Lung (tissue), 12 donors: ENCODE results near the gene DAZAP1. TPM values are rescaled to one million over a fixed set of nuclear protein-coding genes. Genes with fewer than 3 reads are reported as not detected.

Source experiments
- ATAC-seq: fragments of 200-7000 bp; cut with Tn5 transposase; one replicate; pipeline ENCODE4 v1.9.1; 2020; ENCODE audit warnings: moderate number of reproducible peaks; ENCODE audit not compliant: insufficient read depth, low FRiP score
- DNase-seq, 3 donors: peaks; one replicate each; pipeline ENCODE4 v3.0.0-alpha.2; 2013 to 2017
- H3K27ac ChIP-seq, 2 donors: one replicate each; pipeline ENCODE4 v1.5.1; 2013; ENCODE audit warnings: mild to moderate bottlenecking in 2 of 2, moderate library complexity in 2 of 2, control low read depth in 1 of 2, inconsistent platforms in 1 of 2, low read depth in 1 of 2, low read length in 1 of 2
- H3K27me3 ChIP-seq, 3 donors: one replicate each; pipeline ENCODE4 v1.5.1; 2013; ENCODE audit warnings: low read length in 2 of 3; ENCODE audit not compliant: control insufficient read depth in 3 of 3, insufficient read depth in 3 of 3
- H3K36me3 ChIP-seq, 4 donors: one replicate each; pipeline ENCODE4 v1.5.1; 2013; ENCODE audit warnings: low read length in 4 of 4, mild to moderate bottlenecking in 1 of 4, moderate library complexity in 1 of 4; ENCODE audit not compliant: control insufficient read depth in 4 of 4, insufficient read depth in 4 of 4
- H3K4me1 ChIP-seq, 5 donors: one replicate each; pipeline ENCODE4 v1.5.1; 2013; ENCODE audit warnings: low read length in 5 of 5, mild to moderate bottlenecking in 2 of 5, moderate library complexity in 1 of 5; ENCODE audit not compliant: control insufficient read depth in 5 of 5, insufficient read depth in 5 of 5
- H3K4me3 ChIP-seq: one replicate; pipeline ENCODE4 v1.5.1; 2013; ENCODE audit warnings: mild to moderate bottlenecking, control low read depth, moderate library complexity
- H3K9ac ChIP-seq, 2 donors: one replicate each; pipeline ENCODE4 v1.5.1; 2013; ENCODE audit warnings: low read length in 2 of 2, control low read depth in 1 of 2; ENCODE audit not compliant: insufficient read depth in 1 of 2
- H3K9me3 ChIP-seq, 4 donors: one replicate each; pipeline ENCODE4 v1.5.1; 2013; ENCODE audit warnings: low read length in 3 of 4, mild to moderate bottlenecking in 1 of 4, moderate library complexity in 1 of 4; ENCODE audit not compliant: control insufficient read depth in 4 of 4, insufficient read depth in 3 of 4
- WGBS, 2 donors: extraction: QIAGEN DNeasy Blood & Tissue Kit; methylation state at CpG; one replicate each; pipeline ENCODE4 v1.1.7; 2013; 5-methylcytosine and 5-hydroxymethylcytosine counted together
- polyA plus RNA-seq, 2 donors: library from polyadenylated mRNA; stranded (reverse); fragments of 200-250 nt; gene quantifications; one replicate each; pipeline ENCODE4 v1.2.1, GENCODE V29; 2013
- total RNA-seq, 2 donors: library from RNA; depleted of rRNA in 1 of 2; stranded (reverse); fragments of >200 nt in 1 of 2; gene quantifications; one replicate each; pipeline ENCODE4 v1.2.1, GENCODE V29; 2014 to 2021
- TF ChIP-seq, protein P1 (sequence below): IDR thresholded peaks from 2 replicates; pipeline ENCODE4 v1.5.1; 2012; ENCODE audit warnings: mild to moderate bottlenecking; ENCODE audit errors: control extremely low read depth, extremely low read depth
- donor health status: control.
- donor health status: control.
- donor health status: Bipolar disorder and iron deficiency.
- donor health status: healthy.
- donor health status: DM: yes; HTN: yes; CAD: no.

Gene DAZAP1
- total and polyA plus RNA-seq, 4 donors, result 61.4 to 125 (median 80.1) TPM

DNA sequence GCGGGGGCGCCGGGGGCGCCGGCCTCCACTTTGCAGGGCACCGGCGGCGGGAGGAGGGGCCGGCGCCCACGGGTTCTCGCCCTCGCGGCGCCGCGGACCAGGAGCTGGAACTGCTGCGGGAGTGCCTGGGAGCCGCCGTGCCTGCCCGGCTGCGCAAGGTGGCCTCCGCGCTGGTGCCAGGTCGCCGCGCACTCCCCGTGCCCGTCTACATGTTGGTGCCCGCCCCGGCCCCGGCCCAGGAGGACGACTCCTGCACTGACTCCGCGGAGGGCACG lies 59.8 kb downstream of the DAZAP1 start:
- DNase-seq (no peak), ATAC-seq (no peak)
- Histone ChIP-seq H3K9ac (no peak overlapping the region), H3K27ac (no peak overlapping the region), H3K36me3 (no peaks in the 10 kb centered on the region), H3K4me1 (peaks cover 0 to 57% (median 11%) of the 10 kb centered on the region in 5 donors), H3K27me3 (peaks cover 16 to 32% (median 25%) of the 10 kb centered on the region in 3 donors), H3K4me3 (no peak overlapping the region), H3K9me3 (peaks cover 0 to 14% (median 0%) of the 10 kb centered on the region in 4 donors)
- 2 to 3% methylated on average over 7 to 36 of the region's 36 CpGs for WGBS, 2 donors
- TF ChIP-seq, protein P1, sequence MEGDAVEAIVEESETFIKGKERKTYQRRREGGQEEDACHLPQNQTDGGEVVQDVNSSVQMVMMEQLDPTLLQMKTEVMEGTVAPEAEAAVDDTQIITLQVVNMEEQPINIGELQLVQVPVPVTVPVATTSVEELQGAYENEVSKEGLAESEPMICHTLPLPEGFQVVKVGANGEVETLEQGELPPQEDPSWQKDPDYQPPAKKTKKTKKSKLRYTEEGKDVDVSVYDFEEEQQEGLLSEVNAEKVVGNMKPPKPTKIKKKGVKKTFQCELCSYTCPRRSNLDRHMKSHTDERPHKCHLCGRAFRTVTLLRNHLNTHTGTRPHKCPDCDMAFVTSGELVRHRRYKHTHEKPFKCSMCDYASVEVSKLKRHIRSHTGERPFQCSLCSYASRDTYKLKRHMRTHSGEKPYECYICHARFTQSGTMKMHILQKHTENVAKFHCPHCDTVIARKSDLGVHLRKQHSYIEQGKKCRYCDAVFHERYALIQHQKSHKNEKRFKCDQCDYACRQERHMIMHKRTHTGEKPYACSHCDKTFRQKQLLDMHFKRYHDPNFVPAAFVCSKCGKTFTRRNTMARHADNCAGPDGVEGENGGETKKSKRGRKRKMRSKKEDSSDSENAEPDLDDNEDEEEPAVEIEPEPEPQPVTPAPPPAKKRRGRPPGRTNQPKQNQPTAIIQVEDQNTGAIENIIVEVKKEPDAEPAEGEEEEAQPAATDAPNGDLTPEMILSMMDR, result no peak

DNA sequence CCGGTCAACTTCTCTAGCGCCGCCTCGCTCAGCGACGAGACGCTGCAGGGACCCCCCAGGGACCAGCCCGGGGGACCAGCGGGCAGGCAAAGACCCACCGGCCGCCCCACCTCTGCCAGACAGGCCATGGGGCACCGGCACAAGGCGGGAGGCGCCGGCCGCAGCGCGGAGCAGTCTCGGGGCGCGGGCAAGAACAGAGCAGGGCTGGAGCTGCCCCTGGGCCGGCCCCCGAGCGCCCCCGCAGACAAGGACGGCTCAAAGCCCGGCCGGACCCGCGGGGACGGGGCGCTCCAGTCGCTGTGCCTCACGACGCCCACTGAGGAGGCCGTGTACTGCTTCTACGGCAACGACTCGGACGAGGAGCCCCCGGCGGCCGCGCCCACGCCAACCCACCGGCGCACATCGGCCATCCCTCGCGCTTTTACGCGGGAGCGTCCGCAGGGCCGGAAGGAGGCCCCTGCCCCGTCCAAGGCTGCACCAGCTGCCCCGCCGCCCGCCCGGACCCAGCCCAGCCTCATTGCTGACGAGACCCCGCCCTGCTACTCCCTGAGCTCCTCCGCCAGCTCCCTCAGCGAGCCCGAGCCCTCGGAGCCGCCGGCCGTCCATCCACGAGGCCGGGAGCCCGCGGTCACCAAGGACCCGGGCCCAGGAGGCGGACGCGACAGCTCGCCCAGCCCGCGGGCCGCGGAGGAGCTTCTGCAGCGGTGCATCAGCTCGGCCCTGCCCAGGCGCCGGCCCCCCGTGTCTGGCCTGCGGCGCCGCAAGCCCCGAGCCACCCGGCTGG lies 60.3 kb downstream of the DAZAP1 start:
- Histone ChIP-seq H3K36me3 (no peaks in the 10 kb centered on the region), H3K27me3 (peaks cover 16 to 37% (median 30%) of the 10 kb centered on the region in 3 donors), H3K9me3 (peaks cover 0 to 14% (median 0%) of the 10 kb centered on the region in 4 donors), H3K4me1 (peaks cover 0 to 57% (median 11%) of the 10 kb centered on the region in 5 donors), H3K4me3 (no peak overlapping the region), H3K27ac (no peak overlapping the region), H3K9ac (no peak overlapping the region)
- WGBS, 2 donors, result 1 to 3% methylated on average over 76 to 92 of the region's 92 CpGs
- ATAC-seq (no peak), DNase-seq (no peak)
- TF ChIP-seq, protein P1, result no peak

DNA sequence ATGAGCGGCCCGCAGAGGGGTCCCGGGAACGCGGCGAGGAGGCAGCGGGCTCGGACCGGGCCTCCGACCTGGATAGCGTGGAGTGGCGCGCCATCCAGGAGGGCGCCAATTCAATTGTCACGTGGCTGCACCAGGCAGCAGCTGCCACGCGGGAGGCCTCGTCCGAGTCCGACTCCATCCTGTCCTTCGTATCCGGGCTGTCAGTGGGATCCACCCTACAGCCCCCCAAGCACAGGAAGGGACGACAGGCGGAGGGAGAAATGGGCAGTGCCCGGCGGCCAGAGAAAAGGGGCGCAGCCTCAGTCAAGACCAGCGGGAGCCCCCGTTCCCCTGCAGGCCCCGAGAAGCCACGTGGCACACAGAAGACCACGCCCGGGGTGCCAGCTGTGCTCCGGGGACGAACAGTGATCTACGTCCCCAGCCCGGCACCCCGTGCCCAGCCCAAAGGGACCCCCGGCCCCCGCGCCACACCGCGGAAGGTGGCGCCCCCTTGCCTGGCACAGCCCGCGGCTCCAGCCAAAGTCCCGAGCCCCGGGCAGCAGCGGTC lies 61.0 kb downstream of the DAZAP1 start:
- peaks cover 0 to 14% (median 0%) of the 10 kb centered on the region in 4 donors for H3K9me3 ChIP-seq
- 7 to 8% methylated on average over 33 to 49 of the region's 49 CpGs for WGBS, 2 donors
- peaks cover 16 to 44% (median 36%) of the 10 kb centered on the region in 3 donors for H3K27me3 ChIP-seq
- ATAC-seq, result no peak
- H3K4me3 ChIP-seq, result no peak overlapping the region
- no peak for DNase-seq
- peaks cover 0 to 57% (median 11%) of the 10 kb centered on the region in 5 donors for H3K4me1 ChIP-seq
- no peaks in the 10 kb centered on the region for H3K36me3 ChIP-seq
- TF ChIP-seq, protein P1, result no peak
- no peak overlapping the region for H3K9ac ChIP-seq
- no peak overlapping the region for H3K27ac ChIP-seq
